SK-N-MC (cell line): ENCODE results near the gene ERBB4.

Source experiments
- EZH2 ChIP-seq: fragments of 200-600 bp; sonication (generic); IDR thresholded peaks from one replicate; pipeline ENCODE4 v1.6.1; 2017; ENCODE audit warnings: antibody characterized with exemption
- POLR2AphosphoS5 ChIP-seq: IDR thresholded peaks from 2 replicates; pipeline ENCODE4 v1.6.1; 2012; ENCODE audit warnings: mild to moderate bottlenecking, low read depth, low read length, borderline replicate concordance

DNA sequence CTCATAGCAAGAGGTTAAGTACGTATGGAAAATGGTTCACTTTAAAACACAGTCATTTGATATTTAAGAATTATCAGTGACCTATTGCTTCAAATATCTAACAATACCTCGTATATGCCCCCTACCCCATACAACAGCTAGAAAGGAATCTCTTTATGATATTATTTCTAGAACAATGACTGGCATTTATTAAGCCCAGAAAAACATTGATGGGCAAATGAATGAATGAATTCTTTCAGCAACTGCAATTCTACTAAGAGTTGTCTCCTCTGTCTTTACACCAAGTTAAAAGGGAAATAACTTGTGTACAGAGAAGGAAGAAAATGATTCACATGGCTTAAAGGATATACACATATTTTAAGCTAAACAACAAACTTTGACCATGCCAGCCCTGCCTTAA lies 384.7 kb downstream of the ERBB4 start:
- TF ChIP-seq EZH2, result no peak
- no peak for TF ChIP-seq POLR2AphosphoS5
